OCI-LY3 (cell line): Measurements from ENCODE around the gene DDX60.
"Not testable (repeated sequence)": the region's sequence is repeated elsewhere in the genome, so short reads cannot be mapped to it uniquely, and the experiment has no call there.

Experiments used
- H2AFZ ChIP-seq: fragments of 200-600, 300-600 bp; shearing (Covaris generic); 2 replicates; pipeline ENCODE4 v1.6.0; 2014; ENCODE audit warnings: antibody characterized with exemption, low read depth, low read length
- H3K27ac ChIP-seq: fragments of 200-600, 300-600 bp; sonication (generic); 2 replicates; pipeline ENCODE4 v1.5.1; 2014; ENCODE audit warnings: mild to moderate bottlenecking, low read length, moderate library complexity, mixed read lengths
- H3K27me3 ChIP-seq: fragments of 200-600, 300-600 bp; sonication (generic); 2 replicates; pipeline ENCODE4 v1.6.1; 2014; ENCODE audit warnings: low read depth, low read length, mixed read lengths
- H3K36me3 ChIP-seq: fragments of 200-600, 300-600 bp; sonication (generic); replicated peaks from 2 replicates; pipeline ENCODE3; 2014; ENCODE audit warnings: low read depth, low read length, mixed read lengths
- H3K4me1 ChIP-seq: fragments of 300-600, 200-600 bp; sonication (generic); 2 replicates; pipeline ENCODE4 v1.6.1; 2014; ENCODE audit warnings: low read length, mixed read lengths
- H3K4me2 ChIP-seq: fragments of 200-600, 300-600 bp; sonication (generic); 2 replicates; pipeline ENCODE4 v1.6.1; 2014; ENCODE audit warnings: low read length, mixed read lengths
- H3K4me3 ChIP-seq: fragments of 300-600, 200-600 bp; sonication (generic); 2 replicates; pipeline ENCODE4 v1.5.1; 2014; ENCODE audit warnings: antibody characterized with exemption, mild to moderate bottlenecking, low read length, moderate library complexity
- H3K79me2 ChIP-seq: fragments of 300-600, 200-600 bp; shearing (Covaris generic); 2 replicates; pipeline ENCODE4 v1.6.1; 2014; ENCODE audit warnings: mild to moderate bottlenecking, low read length, mixed read lengths
- H3K9ac ChIP-seq: fragments of 300-600, 200-600 bp; shearing (Covaris generic); 2 replicates; pipeline ENCODE4 v1.6.0; 2014; ENCODE audit warnings: mild to moderate bottlenecking, low read length, moderate library complexity
- H3K9me3 ChIP-seq: fragments of 200-600, 300-600 bp; shearing (Covaris generic); 2 replicates; pipeline ENCODE4 v1.6.1; 2014; ENCODE audit warnings: low read length, mixed read lengths; ENCODE audit not compliant: insufficient read depth
- H4K20me1 ChIP-seq: fragments of 200-600, 300-600 bp; sonication (generic); 2 replicates; pipeline ENCODE4 v1.6.1; 2016; ENCODE audit warnings: low read length, mixed read lengths; ENCODE audit not compliant: insufficient read depth
- CTCF ChIP-seq: fragments of 200-600, 300-600 bp; sonication (generic); IDR thresholded peaks from 2 replicates; pipeline ENCODE4 v1.5.1; 2014; ENCODE audit warnings: antibody characterized with exemption, low read length, low read depth
- EZH2phosphoT487 ChIP-seq: fragments of 200-600 bp; shearing (Covaris generic); IDR thresholded peaks from 2 replicates; pipeline ENCODE4 v1.6.1; 2018; ENCODE audit warnings: antibody characterized with exemption, mixed run types, low read depth

The DDX60 gene

GRCh38 chr4:168218645-168219044 is 99.9 kb downstream of the DDX60 start:
- Histone ChIP-seq H4K20me1 (no peaks in the 10 kb centered on the region), H3K4me1 (no peaks in the 10 kb centered on the region), H3K27me3 (no peaks in the 10 kb centered on the region), H3K4me2 (no peak overlapping the region), H3K9me3 (no peaks in the 10 kb centered on the region), H3K27ac (no peak overlapping the region), H2AFZ (no peak overlapping the region), H3K79me2 (no peaks in the 10 kb centered on the region), H3K4me3 (no peak overlapping the region), H3K36me3 (no peaks in the 10 kb centered on the region), H3K9ac (no peak overlapping the region)
- TF ChIP-seq EZH2phosphoT487 (no peak), CTCF (no peak)

DNA sequence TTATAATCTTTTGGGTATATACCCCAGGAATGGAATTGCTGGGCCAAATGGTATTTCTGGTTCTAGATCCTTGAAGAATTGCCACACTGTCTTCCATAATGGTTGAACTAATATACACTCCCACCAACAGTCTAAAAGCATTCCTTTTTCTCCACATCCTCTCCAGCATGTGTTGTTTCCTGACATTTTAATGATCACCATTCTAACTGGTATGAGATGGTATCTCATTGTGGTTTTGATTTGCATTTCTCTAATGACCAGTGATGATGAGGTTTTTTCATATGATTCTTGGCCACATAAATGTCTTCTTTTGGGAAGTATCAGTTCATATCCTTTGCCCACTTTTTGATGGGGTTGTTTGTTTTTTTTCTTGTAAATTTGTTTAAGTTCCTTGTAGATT is 105.0 kb downstream of the DDX60 start:
- not testable (repeated sequence) for H3K4me2 ChIP-seq, H3K4me1 ChIP-seq, H3K27me3 ChIP-seq, H3K9ac ChIP-seq, H3K79me2 ChIP-seq, H3K27ac ChIP-seq, H4K20me1 ChIP-seq, H3K36me3 ChIP-seq, H3K4me3 ChIP-seq, H3K9me3 ChIP-seq, H2AFZ ChIP-seq

GRCh38 chr4:168212656-168213055 is 105.9 kb downstream of the DDX60 start:
- H4K20me1 ChIP-seq, result no peaks in the 10 kb centered on the region
- no peak overlapping the region for H2AFZ ChIP-seq
- H3K4me1 ChIP-seq, result peaks cover 6% of the 10 kb centered on the region
- no peaks in the 10 kb centered on the region for H3K9me3 ChIP-seq
- H3K27me3 ChIP-seq, result no peaks in the 10 kb centered on the region
- no peak overlapping the region for H3K9ac ChIP-seq
- H3K4me3 ChIP-seq, result no peak overlapping the region
- no peak overlapping the region for H3K27ac ChIP-seq
- no peak for TF ChIP-seq EZH2phosphoT487
- no peak for TF ChIP-seq CTCF
- H3K36me3 ChIP-seq, result no peaks in the 10 kb centered on the region
- no peaks in the 10 kb centered on the region for H3K79me2 ChIP-seq
- no peak overlapping the region for H3K4me2 ChIP-seq

- no peak for TF ChIP-seq EZH2phosphoT487
- no peak for TF ChIP-seq CTCF
- no peak overlapping the region for H3K4me3 ChIP-seq
- peaks cover 6% of the 10 kb centered on the region for H3K4me1 ChIP-seq
- H3K9ac ChIP-seq, result no peak overlapping the region
- H3K36me3 ChIP-seq, result no peaks in the 10 kb centered on the region
- no peaks in the 10 kb centered on the region for H3K79me2 ChIP-seq
- no peak overlapping the region for H3K27ac ChIP-seq
- no peaks in the 10 kb centered on the region for H3K27me3 ChIP-seq
- H2AFZ ChIP-seq, result no peak overlapping the region
- H3K9me3 ChIP-seq, result 0 out of 2 replicates have a peak, but pooled peaks cover 4% of the 10 kb centered on the region
- no peak overlapping the region for H3K4me2 ChIP-seq
- no peaks in the 10 kb centered on the region for H4K20me1 ChIP-seq
Measured at GRCh38 chr4:168208957-168209614, 109.5 kb downstream of the DDX60 start.
